HG03196 (cell line): ENCODE data around the gene LRRC28.

Experiments used
- ATAC-seq: cut with Tn5 transposase; IDR thresholded peaks from one replicate; pipeline ENCODE4 v1.9.1; 2021; ENCODE audit not compliant: unreplicated experiment

The LRRC28 gene

GRCh38 chr15:99433757-99434450 is 182.6 kb downstream of the LRRC28 start:
- ATAC-seq: no peak

DNA sequence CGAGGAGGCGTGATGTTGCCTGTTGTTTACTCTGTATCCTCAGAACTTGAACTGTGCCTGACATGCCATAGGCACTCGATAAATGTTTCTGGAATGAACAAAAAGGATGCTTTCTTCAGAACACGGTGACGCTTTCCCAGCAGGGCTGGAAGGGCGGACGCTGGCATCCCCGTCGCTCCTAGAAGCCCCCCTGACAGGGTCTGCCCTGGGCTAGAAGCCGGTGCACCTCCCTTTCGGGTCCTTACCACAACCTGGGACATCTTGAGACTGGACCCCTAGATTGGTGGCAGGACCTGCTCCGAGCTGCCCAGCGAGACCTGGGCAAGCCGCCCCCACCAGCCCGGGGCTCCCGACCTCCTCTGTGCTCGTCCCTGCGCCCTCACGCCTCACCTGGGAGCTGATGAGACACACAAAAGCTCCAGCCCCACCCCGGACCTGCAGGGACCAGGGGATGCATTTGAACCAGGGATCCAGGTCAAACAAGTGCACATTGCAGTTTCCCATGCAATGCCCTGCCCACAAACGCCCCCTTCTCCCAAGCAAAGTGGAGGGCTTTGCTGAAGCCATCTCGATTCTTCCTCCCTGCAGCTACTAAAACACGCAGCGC is 183.3 kb downstream of the LRRC28 start:
- ATAC-seq: no peak

DNA sequence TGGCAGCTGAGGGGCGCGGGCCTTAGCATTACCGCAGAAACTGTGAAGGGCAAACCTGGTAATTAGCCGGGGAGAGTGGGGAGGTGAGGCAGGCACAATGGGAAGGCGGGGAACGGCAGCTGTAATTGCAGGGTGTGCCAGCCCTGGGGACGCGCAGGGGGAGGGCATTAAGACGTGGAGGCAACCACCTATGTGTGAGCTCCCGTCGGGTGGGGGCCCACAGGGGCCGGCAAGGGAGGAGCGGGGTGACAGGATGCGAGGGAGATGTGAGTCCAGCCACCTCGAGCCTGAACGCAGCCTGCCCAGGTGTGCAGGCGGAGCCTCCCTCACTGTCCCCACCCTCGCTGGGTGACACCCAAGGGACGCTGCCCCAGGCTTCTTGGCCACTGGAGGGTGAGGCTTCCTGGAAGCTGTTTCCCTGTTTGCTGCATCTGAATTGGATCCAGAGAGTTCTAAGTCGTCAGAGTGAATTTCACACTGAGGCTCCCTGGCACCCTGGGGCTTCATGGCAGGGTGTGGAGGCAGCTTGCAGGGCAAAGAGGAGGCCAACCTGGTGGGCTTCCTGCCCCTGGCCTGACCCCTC is 183.9 kb downstream of the LRRC28 start:
- no peak for ATAC-seq

GRCh38 chr15:99435877-99436541 is 184.7 kb downstream of the LRRC28 start:
- ATAC-seq: no peak

- ATAC-seq: no peak
Observed at GRCh38 chr15:99436542-99437314, 185.4 kb downstream of the LRRC28 start.

DNA sequence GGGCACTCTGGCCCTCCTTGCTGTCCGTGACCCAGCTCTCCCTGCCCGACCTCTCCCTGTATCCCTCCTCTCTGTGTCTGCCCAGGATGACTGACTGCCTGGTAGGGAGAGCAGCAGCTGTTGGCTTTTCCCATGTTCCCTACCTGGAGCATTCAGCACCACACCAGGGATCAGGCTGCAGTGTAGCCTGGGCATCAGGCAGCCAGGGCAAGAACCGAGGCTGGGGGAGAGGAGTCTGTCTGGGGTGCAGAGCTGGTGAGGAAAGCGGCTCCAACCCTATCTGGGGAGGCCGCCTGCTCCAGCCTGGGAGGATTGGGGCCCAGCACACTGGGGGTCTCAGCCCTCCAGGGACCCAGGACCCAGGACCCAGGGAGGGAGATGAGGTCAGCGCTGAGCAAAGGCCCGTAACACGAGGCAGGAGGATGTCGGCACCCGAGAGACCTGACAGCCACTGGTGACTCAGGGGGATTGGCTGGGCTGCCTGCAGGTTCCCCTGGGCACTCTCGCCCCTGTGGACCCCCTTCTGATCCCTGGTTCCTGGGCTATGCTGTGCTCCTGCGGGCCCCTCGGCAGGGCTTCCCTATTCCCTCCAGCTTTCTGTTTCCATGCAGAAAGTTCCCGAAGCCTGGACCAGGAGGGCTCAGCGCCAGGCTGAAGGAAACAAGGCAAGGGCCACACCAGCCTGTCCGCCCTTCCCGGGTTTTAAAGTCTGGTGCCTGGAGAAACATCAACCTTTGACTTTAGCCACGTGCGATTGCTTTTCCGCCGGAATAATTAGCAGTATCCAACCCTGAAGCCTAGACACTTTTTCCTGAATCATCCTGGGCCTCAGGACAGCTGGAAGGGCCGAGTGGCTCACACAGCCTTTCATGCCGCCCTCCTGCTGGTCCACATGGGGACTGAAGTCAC is 186.3 kb downstream of the LRRC28 start:
- no peak for ATAC-seq

GRCh38 chr15:99438224-99438585 is 186.9 kb downstream of the LRRC28 start:
- ATAC-seq: no peak

DNA sequence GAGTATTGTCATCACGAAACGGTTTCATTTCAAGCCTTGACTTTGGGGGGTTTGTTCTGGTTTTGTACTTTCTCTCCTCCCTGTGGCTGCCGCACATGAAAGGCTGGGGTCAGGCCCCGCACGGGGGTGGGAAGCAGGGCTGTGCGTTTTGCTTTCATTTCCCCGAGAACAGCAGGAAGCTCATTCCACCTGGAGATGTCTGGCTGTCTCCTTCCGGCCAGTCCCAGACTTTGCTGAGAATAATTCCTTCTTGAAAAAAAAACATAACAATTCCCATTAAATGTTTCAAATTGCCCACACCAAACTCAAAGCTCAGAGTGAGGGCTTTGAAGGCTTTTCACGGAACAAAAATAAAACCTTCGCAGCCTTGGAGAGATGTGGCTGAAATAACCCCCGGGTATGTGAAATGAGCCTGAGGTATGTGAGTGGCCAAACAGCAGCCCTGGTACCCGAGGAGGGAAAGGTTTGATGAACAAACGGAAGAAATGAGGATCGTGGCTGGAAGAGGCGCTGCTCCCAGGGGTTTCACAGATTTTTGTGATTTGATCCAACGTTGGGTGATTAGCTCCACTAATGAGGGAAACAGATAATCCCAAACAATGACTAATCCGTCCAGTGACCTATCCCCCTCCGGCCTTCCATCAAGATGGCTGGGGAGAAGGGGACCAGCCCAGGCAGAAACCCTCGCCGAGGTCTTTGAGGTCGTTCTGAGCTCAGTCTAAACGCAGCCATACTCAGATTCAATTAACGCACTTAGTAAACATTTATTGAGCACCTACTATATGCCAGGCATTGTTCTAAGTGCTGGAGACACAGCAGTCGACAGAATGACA is 187.6 kb downstream of the LRRC28 start:
- ATAC-seq: no peak

GRCh38 chr15:99439524-99439835 is 188.2 kb downstream of the LRRC28 start:
- ATAC-seq: no peak

DNA sequence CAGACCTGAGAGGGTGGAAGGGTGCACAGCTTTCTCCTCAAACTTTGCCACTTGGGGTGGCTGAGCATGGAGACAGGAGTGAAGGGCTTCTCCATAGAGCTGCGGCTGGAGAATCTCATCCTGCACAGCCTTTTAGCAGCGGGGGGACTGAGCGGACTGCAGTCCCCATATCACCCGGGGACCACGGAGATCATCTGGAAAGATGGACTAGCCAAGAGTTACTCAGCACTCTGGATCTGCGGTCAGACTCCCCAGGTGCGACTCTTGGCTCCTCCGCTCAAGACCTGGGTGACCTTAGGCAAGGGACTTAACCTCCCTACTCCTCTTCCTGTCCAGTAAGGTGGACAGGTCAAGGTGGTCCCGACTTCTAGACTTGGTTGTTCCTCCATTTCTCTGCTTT is 188.7 kb downstream of the LRRC28 start:
- no peak for ATAC-seq
